GM12892 (cell line): ENCODE measurements around the gene TNFRSF19.

Experiments used
- POLR2A ChIP-seq: IDR thresholded peaks from 2 replicates; pipeline ENCODE4 v1.6.1; 2011; ENCODE audit warnings: low read depth, low read length, control low read depth
- POLR2AphosphoS5 ChIP-seq: IDR thresholded peaks from 2 replicates; pipeline ENCODE4 v1.6.1; 2011; ENCODE audit warnings: low read depth, low read length, control low read depth
- TAF1 ChIP-seq: IDR thresholded peaks from 2 replicates; pipeline ENCODE4 v1.6.1; 2011; ENCODE audit warnings: low read depth, mild to moderate bottlenecking, control low read depth, low read length, borderline replicate concordance

GRCh38 chr13:23592596-23592995 is 22.4 kb downstream of the TNFRSF19 start:
- TF ChIP-seq POLR2A (no peak), POLR2AphosphoS5 (no peak), TAF1 (no peak)
